GM18526 (cell line): ENCODE data around the gene INTS2.

Experiments
- POLR2A ChIP-seq: IDR thresholded peaks from 3 replicates; pipeline ENCODE4 v1.6.1; 2011; ENCODE audit not compliant: insufficient read length; ENCODE audit errors: extremely low read depth

The INTS2 gene

GRCh38 chr17:61815863-61816503, 111.8 kb downstream of the INTS2 start:
- no peak for TF ChIP-seq POLR2A
